Fibroblast of peridontal ligament (primary cell): ENCODE data around the gene HOXB8.

ENCODE experiments used
- DNase-seq: peaks from one replicate; pipeline ENCODE4 v3.0.0-alpha.2; 2010; ENCODE audit errors: extremely low read depth

The HOXB8 gene

DNA sequence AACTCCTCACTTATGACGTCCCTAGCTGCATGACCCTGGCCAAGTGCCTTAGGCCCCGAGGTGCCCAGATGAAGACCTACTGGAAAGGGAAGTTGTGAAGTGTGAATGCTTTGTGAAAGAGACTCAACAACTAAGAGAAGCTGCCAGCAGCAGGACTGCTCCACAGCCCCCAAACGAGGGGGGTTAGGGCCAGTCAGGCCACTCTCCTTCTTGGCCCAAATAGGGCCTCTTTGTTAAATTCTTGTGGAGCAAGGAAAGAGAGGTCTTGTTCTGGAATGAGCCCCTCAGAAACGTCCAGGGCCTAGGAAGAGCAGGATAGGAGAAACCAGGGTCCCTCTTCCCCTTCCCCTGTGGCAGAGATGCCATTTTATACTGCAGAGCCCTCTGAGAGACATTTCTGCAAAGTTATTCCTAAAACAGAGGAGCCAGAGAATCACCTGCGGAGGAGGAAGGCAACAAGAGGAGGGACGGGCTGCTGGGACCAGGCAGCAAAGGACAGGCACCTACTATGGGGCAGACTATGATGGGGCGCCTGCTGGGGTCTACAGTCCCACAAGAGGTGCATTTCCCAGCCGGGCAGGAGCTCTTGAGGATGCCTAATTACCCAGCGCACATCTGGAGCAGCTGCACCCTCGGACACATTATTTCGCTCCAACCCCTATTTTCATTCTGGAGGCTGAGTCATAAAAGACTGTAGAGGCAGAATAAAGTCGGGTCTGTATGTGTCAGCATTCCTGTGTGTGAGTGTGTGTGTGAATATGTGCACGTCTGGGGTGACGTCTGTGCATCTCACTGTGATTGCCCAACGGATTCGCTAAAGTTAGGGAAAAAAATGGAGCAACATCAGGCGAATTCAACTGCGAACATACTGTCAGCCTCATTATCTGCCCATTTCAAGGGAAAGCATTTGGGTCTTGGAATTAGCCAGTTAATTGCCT, 22.5 kb upstream of the HOXB8 start:
- peak; percentile 7 for DNase-seq

DNA sequence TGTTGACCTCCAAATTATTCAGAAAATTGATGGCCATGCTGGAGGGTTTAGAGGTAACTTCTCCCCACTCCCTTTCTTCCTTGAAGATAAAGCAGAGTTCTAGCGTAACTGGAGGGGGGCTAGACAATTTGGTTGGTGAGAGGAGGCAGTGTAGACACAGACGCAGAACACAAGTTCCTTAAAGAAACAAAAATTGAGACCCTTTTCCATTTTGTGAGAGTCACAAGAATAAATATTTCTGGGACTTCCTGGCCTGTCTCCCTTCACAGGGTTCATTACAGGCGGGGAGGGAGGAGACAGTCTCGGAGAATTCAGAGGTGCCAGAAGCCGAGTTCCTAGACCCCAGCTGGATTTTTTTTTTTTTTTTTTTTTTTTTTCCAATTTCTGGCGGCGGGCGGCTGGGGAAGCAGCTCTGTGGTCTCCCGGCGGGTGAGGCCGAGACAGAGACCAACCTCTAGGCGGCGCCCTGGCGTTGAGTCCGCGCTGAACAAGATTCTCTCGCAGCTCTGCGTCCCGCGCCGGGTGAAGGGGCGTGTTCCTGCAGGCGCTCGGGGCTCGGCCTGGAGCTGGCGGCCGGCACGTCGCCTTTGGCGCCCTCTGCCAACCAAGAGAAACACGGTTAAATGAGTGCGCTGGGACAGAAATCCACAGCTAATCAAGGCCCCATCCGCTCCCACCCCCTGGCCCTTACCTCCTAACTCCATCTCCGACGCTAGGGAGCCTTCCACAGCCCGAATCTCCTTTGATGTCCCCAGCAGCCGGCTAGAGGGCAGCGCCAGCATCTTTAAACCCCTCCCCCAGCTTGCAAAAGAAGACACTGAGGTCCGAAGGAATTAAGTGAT, 21.3 kb upstream of the HOXB8 start:
- no peak for DNase-seq

DNA sequence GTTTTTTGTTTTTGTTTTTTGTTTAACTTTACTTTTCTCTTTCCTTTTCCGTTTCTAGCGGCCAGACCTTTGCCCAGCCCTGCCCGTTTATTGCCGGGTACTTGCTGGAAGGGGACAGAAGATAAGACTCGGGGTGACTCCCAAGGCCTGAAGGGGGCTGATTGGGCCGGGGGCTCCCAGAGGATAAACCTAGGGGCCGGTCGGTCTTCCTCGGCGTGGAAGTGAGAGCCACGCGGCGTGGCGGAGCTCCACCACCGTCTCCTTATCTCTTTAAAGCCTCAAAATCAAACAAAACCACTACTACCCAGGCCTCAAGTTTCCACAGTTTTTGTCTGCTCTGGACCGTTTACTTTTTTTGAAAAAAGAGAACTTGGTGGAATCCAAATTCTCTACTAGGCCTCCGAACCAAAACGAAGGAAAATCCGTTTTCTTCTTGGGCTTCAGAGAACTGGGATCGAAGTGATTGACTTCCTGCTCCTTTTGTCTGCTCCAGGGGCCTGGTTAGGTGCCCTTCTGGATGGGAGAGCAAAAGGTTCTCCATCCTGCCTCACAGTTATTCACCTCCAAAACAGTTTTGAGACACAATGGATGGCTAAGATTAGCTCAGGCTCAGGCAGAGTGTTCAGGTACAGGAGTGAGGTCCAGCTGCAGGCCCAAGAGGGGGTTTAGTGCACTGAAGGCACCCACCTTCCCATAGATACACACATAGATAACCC, 19.6 kb upstream of the HOXB8 start:
- no peak for DNase-seq

DNA sequence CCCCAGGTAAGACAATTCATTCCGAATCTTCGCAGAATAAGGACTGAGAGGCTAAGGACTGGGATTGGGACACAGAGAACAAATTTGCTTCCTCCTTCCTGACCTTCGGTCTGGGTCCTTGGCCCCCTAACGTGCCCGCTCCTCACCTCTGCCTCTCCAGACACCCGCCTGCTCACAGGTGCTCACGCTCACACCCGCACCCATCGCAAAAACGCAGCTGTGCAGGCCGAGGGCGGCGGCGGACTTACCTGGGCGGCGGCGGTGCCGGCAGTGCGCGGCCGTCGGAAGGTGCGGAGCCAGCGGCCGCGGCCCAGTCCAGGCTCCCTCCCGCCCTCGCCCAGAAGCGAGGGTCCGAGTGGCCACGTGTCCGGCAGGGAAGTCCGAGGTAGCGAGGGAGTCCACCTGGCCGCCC, 18.2 kb upstream of the HOXB8 start:
- no peak for DNase-seq

DNA sequence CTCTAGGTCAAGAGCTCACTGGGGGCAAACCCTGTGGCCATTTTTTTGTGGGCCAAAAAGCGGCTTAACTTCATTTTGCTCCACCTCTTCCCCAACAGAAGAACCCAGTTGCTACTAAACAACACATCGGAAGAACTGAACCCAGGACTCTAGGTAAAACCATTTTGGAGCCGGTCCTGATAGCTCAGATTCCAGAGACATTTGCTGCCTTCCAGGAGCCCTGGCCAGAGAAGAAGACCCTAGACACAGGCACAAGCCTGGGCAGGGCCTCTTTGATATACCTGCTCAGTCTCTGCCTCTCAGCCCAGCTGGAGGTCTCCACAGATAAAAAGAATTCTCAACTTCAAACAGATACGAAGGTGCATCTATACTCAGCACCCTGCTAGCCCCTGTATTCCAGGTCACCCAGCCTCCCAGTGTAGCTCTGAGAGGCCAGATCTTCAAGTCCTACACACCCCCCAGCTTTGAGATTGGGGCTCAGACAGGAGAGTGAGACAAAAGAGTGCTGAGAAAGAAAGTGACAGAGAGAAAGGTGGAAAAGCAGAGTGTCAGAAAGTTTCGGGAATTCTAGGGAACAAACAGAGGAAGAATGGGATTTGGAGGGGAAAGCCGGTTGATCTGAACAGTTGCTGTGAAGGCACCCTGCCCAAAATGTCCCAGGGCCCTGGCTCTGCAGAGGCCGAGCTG, 17.6 kb upstream of the HOXB8 start:
- no peak for DNase-seq

DNA sequence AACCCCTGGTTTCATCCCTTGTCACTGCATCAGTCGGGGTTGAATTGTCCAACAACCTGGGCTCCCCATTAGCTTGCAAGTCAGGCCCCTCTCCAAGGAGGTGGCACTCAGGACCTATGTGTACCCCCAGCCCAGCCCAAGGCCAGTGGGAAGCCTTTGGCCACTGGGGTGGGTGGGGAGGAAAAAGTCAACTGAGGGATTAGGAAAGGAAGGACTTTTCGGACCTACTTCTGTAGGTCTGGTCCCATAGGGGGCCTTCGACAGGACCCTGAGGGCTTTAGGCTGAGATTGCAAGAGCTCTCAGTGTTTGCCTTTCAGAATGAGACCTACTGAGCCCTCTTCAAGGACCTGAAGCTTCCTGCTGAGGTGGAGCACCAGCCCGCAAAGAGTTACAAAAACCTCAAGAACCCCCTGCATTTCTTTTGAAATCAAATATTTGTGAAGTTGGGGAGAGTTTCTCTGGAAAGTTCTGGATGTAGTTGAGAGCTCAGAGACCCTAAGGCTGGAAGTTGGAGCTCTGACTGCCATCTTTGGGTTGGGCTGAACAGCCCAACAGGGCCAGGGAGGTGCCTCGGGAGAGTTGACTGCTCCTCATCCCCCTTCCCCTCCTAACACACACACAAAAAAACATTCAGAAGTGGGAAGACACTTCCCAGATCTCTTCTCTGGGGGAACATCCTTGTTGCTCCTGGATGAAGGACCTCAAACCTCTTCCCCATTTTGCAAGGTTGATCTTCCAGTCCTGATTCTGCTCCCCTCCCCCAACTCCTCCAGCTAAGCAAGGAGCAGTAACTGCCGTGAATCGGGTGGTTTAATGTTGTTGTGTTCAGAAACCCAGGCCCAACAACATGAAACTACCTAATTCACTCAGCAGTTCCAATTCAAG, 16.8 kb upstream of the HOXB8 start:
- no peak for DNase-seq

DNA sequence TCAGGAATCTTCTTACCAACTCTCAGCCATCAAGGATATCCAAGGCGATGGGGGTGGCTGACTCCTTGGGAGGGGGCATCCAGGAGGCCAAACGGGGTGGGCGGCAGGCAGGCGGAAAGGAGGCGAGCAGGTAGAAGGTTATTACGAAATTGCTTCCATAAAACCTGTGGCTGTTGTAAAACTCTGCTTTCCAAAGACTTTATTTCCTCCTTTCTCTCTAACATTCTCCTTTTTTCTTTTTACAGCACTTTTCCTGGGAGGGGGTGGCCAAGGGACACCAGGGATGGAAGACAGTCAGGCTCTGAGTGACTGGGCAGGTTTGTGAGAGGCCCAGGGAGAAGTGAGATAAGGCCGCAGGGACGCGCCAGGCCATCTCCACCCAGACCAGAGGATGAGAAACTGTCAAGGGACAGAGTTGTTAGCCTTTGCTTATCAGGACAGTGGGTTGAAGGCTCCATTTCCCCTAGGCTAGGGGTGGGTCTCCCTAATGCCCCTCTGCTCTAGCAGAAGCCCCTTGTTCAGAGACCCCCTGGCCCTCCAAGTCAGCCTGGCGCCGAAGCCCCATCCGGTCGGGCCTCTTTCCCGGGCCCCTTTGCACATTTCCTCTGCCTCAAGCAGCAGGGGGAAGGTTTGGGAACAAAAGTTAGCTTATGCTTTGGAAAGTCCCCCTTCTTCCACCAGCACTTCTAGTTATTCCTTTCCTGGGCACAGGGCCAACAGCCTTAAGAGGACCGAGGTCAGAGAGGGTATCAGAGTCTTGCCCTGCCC, 16.0 kb upstream of the HOXB8 start:
- DNase-seq = no peak

DNA sequence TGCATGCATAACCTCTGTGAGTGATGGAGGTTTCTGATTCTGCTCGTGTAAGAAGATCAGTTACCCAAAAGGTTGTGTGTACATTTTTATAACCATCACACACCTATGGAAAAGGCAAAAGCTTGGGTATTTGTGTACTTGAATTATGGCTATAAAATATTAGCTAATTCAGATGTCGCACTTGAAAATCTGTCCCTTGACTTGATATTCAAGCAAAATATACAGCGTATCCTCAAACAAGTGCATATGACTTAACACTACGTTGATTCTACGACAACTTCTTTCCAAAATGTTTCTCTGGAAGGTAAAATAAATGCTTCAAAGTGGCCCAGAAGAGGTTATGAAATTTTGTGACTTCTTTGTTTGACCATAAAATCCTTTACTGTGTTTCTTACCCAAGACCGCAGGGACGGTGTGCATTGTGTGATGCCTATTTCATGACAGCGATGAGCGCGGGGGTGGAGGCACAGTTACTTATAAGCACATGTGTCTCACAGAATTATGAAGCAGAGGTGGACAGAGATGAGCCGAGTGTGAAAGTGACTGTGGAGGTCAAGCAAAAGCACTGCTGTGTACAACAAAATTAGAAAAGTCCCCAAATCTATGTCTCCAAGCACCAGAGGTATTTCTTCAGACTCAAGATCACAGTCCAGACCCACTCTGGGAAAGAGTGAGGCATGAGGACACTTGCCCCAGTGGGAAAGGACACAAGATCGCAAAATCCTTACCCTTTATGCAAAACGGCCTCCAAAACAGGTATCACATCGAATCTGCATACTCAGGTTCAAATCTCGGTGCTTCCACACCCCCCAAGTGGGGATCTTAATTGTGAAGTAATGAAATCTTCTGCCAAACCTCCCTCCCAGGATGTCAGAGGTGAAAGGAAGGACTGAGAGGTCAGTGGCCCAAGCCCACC, 15.2 kb upstream of the HOXB8 start:
- DNase-seq = no peak

DNA sequence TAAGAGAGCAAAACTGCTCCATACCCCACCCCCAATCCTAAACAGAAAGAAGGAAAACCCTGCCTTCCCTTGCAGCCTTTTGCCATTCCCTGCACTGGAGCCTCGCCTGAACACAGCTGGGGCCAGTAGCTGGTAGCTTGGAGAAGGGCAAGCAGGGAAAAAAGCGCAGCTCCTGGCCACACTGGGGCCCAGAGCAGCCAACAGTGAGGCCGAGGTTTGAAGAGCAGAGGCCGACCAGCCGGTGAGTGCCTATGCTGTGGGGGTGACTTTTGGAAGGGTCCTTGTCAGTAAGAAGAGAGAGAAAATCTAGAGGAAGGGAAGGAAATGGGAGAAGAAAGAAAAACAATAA, 14.3 kb upstream of the HOXB8 start:
- no peak for DNase-seq

DNA sequence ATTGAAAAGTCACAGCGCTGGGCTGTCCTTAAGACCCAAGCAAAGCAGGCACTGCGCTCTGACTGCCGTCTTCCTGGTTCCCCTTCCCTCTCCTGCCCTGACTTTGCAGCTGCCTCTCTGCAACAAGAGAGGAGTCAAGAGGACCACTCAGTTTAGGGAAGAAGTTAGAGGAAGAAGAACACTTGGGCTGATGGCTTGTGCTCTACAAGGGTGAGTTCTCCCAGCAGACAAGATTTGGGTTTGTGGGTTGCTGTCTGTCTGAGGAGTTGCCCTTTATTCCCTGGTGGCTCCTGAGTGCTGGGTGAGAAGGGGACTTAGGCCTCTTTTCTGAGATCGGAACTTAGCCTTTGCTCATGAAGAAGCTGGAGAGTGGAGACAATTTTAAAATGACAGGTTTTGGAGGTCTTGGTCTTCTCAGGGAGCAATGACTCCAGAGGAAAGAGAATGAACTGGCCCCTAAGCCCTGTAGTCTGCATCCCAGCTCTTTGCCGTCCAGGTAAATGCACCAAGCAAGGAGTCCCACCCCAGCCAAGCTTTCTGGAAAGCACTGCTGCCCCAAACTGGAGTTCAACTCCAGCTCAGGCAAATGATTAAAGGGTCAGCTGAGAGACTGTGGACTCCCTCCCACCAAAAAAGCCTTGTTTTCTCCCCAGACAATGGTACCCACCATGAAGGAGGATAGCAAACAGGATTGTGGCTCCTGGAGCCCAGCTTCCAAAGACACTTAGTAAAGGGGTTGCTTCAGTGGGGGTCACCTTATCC, 13.7 kb upstream of the HOXB8 start:
- no peak for DNase-seq

DNA sequence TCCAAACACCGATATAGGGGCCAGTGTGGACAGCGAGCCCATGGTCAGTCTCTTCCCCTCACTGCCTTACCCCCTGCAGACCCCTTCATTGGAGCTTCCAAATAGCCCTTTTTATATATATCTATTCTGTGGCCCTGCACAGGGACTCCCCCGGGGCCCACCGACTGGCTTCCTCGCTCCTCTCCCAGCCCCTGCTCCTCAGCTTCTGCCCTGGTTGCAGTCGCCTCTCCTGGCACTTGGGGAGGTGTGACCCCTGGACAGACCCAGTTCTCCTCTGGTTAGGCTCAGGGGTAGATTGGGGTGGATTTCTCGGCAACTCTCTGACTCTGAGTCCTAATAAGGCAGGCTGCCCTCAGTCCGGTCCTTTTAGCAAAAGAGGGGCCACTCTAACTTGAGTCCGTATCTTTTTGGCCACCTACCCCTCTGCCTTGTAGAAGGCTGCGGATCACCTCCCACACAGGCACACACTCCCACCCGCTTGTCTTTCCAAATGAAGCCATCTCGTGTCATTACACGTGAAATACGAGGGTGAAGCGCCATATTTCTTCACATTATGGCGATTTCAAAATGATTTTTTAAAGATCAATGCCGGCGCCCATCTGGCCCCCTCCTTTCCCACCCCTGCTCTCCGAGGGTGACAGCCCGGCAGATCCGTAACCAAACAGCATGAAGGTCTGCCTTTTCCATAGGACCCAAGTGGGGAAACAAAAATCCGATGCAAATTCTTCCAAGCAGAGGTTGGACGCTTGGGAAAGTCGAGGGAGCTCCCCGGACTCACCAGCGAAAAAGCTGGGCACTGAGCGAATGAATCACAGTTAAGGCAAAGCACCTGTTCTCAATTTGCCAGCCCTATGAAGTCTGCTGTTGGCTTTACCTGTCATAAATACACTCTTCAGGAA, 12.8 kb upstream of the HOXB8 start:
- no peak for DNase-seq

DNA sequence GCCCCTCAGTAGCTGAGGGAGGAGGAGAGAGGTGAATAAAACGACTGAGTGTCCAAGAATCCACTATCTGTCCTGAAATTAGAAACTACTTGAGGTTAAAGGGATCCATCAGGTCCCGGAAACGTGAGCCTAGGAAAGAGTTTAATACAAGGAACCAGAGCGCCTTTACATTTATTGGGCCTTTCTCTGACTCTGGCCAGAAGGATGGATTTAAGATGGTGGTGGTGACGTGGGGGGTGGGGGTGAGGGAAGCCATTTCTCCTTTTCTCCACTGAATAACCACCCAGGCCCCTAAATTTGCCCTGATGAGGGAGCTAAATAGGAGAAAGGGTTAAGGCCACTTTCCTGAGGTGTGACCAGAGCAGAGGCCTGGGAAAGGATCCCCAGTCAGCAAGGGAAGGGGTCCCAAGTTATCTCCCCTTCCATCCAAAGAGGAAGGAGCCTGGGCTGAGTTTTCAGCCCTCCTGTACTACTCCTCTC, 12.1 kb upstream of the HOXB8 start:
- no peak for DNase-seq

DNA sequence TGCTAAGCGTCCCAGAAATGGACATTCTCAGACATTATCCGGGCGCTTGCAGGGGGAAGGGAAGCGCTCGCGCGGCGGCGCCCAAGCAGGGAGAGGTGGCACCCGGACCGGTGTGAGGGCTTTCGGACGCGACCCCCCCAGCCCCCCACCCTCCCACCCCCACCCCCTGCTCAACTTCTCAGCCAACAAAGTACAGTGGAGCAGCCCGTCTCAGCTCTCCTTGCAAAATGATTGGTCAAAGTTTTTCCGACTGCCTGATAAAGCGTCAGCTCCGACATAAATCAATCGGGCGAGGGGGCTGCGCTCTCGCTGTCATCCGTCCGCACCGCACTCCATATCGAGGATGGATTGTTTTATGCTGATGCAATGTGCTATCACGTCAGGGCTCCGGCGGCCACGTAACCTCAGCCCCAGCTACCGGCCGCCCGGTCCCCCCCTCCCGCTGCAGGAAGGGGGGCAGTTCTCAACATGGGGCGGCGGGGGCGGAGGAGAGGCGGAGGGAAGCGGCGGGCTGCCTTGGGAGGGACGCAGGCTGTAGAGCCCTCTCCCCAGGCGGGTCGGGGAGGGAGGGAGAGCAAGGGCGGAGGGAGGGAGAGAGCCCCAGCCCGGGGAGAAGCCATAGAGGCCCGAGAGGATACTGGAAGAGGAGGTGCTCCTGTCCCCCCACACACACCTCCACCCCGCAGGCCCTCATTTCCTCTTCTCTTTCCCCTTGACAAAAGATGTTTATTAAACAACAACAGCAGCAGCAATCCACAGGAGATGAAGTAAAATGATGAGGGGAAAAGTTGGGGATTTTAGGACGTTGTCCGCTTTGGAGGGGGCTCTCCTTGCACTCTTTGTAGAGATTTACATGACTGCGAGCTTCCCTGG, 11.4 kb upstream of the HOXB8 start, which contains the start of gene HOXB9:
Gene HOXB9, minus strand, starts transcription at position 114 of the 873 bp plus-strand sequence. Its CDS starts 89 bp downstream, at position 25.
- no peak for DNase-seq

DNA sequence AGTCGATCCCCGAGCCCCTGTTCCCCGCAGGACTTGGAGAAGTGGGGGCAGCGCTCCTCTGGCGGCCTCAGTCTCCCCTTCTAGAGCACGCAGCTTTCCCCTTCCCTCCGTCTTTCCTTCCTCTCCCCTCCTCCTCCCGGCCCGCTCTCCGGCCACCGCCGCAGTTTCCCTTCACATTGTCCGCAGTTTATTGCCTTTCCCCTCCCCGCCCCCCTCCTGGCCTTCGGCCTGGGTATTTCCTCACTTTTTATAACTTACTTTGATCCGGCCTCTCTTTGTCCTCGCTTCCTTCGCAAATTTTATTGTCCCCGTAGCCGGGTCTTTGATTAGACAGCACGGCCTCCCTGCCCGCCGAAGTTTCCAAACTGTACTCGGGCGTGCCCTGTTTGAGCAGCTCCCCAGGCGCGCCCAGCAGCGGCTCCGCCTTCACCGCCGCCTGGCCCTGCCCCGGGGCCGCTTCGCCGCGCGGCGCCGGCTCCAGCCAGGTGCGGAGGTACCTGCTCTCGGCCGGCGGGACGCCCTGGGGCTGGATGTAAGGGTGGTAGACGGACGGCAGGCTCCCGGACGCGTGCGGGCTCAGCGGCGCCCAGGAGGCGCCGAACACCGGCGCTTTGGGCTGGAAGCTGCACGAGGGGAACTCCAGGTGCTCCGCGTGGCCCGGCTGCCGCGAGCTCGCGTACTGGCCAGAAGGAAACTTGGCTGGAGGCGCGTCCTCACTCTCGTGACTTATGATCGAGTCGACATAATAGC, 10.6 kb upstream of the HOXB8 start:
- no peak for DNase-seq
